ENCODE results near the gene ZNF775. TPM values are rescaled to one million over a fixed set of nuclear protein-coding genes. Genes with fewer than 3 reads are reported as not detected.
A peak's percentile ranks its signal among the peaks of the same experiment; 100 is the strongest.
"Not testable (repeated sequence)": the region's sequence is repeated elsewhere in the genome, so short reads cannot be mapped to it uniquely, and the experiment has no call there.

Gene ZNF775
- total and polyA plus RNA-seq, 5 experiments from 2014 or later, result 1.5 to 7.6 (median 5.6) TPM

- ATAC-seq, result not testable (repeated sequence)
These were observed 6.8 kb downstream of the ZNF775 start for GRCh38 chr7:150385884-150386283.

GRCh38 chr7:150388306-150388705 is 9.2 kb downstream of the ZNF775 start:
- peaks cover 0 to 8% (median 0%) of the 10 kb centered on the region in 3 donors for H3K36me3 Mint-ChIP-seq
- H3K27ac Mint-ChIP-seq, result peak overlapping the region in 1 of 10 donors; percentile 61
- H3K9me3 Mint-ChIP-seq, result no peaks in the 10 kb centered on the region
- H3K4me1 Mint-ChIP-seq, result peaks cover 0 to 12% (median under 1%) of the 10 kb centered on the region in 4 donors
- POLR2A ChIA-PET, result interaction anchor here (0.7 kb wide), 1 partner anchor 11 kb away, joined by 3 read pairs; no protein-coding TSS in a partner anchor
- ATAC-seq (no peak), DNase-seq (peak in 1 of 10 donors; percentile 24)
- no peak overlapping the region for H3K4me3 Mint-ChIP-seq
- no peaks in the 10 kb centered on the region for H3K27me3 Mint-ChIP-seq

More at GRCh38 chr7:150385884-150386283, 6.8 kb downstream of the ZNF775 start:
- POLR2A ChIA-PET, result interaction anchor here (0.9 to 2.5 kb wide), 4 partner anchors 16 to 29 kb away, joined by 5 to 10 read pairs (median 7); partner anchors contain the start of gene REPIN1
- H3K27me3 Mint-ChIP-seq, H3K9me3 Mint-ChIP-seq, H3K4me3 Mint-ChIP-seq, DNase-seq, H3K27ac Mint-ChIP-seq, H3K36me3 Mint-ChIP-seq: not testable (repeated sequence)
- peaks cover 1 to 12% (median 8%) of the 10 kb centered on the region in 4 donors for H3K4me1 Mint-ChIP-seq

GRCh38 chr7:150388709-150389531 is 9.8 kb downstream of the ZNF775 start:
- DNase-seq, result peak in 1 of 10 donors; percentile 43
- POLR2A ChIA-PET, result interaction anchor here (0.7 kb wide), 1 partner anchor 11 kb away, joined by 3 read pairs; no protein-coding TSS in a partner anchor
- no peak for ATAC-seq
- H3K27me3 Mint-ChIP-seq, result no peaks in the 10 kb centered on the region
- no peaks in the 10 kb centered on the region for H3K9me3 Mint-ChIP-seq
- H3K4me1 Mint-ChIP-seq, result peaks cover 0 to 12% (median under 1%) of the 10 kb centered on the region in 4 donors
- H3K4me3 Mint-ChIP-seq, result no peak overlapping the region
- peak overlapping the region in 1 of 10 donors; percentile 61 for H3K27ac Mint-ChIP-seq
- peaks cover 0 to 8% (median 0%) of the 10 kb centered on the region in 3 donors for H3K36me3 Mint-ChIP-seq

GRCh38 chr7:150389532-150389816 is 10.3 kb downstream of the ZNF775 start:
- Mint-ChIP-seq H3K27ac (peak overlapping the region in 1 of 10 donors; percentile 37), H3K4me3 (no peak overlapping the region), H3K27me3 (no peaks in the 10 kb centered on the region), H3K9me3 (no peaks in the 10 kb centered on the region), H3K36me3 (peaks cover 0 to 8% (median 0%) of the 10 kb centered on the region in 3 donors), H3K4me1 (peaks cover 0 to 12% (median under 1%) of the 10 kb centered on the region in 4 donors)
- DNase-seq, result no peak
- ATAC-seq, result no peak
- POLR2A ChIA-PET, result no interaction called here

- no peak for ATAC-seq
These were observed 11.1 kb downstream of the ZNF775 start for GRCh38 chr7:150390205-150390604.

GRCh38 chr7:150393325-150393724 is 14.2 kb downstream of the ZNF775 start:
- H3K27me3 Mint-ChIP-seq, result no peaks in the 10 kb centered on the region
- POLR2A ChIA-PET, result no interaction called here
- H3K4me3 Mint-ChIP-seq, result no peak overlapping the region
- H3K27ac Mint-ChIP-seq, result no peak overlapping the region
- DNase-seq, result no peak
- peaks cover 0 to 7% (median 0%) of the 10 kb centered on the region in 4 donors for H3K4me1 Mint-ChIP-seq
- no peaks in the 10 kb centered on the region for H3K9me3 Mint-ChIP-seq
- ATAC-seq, result no peak
- peaks cover 0 to 11% (median 0%) of the 10 kb centered on the region in 3 donors for H3K36me3 Mint-ChIP-seq

More at GRCh38 chr7:150390205-150390604, 11.1 kb downstream of the ZNF775 start:
- H3K9me3 Mint-ChIP-seq, result no peaks in the 10 kb centered on the region
- peaks cover 0 to 12% (median under 1%) of the 10 kb centered on the region in 4 donors for H3K4me1 Mint-ChIP-seq
- no peak overlapping the region for H3K4me3 Mint-ChIP-seq
- H3K27me3 Mint-ChIP-seq, result no peaks in the 10 kb centered on the region
- peaks cover 0 to 6% (median 0%) of the 10 kb centered on the region in 3 donors for H3K36me3 Mint-ChIP-seq
- DNase-seq, result peak in 1 of 10 donors; percentile 52
- POLR2A ChIA-PET, result no interaction called here
- H3K27ac Mint-ChIP-seq, result no peak overlapping the region

- POLR2A ChIA-PET, result no interaction called here
- ATAC-seq (no peak), DNase-seq (peak in 1 of 10 donors; percentile 53)
- Mint-ChIP-seq H3K27ac (peak overlapping the region in 1 of 10 donors; percentile 48), H3K9me3 (no peaks in the 10 kb centered on the region), H3K27me3 (no peaks in the 10 kb centered on the region), H3K4me3 (no peak overlapping the region), H3K4me1 (peaks cover 0 to 7% (median under 1%) of the 10 kb centered on the region in 4 donors), H3K36me3 (peaks cover 0 to 5% (median 3%) of the 10 kb centered on the region in 3 donors)
These were observed 17.3 kb downstream of the ZNF775 start for GRCh38 chr7:150396426-150396825.

- Mint-ChIP-seq H3K27ac (no peak overlapping the region), H3K9me3 (no peaks in the 10 kb centered on the region), H3K4me1 (peaks cover 0 to 7% (median 3%) of the 10 kb centered on the region in 4 donors), H3K36me3 (peaks cover 0 to 5% (median 3%) of the 10 kb centered on the region in 3 donors), H3K27me3 (no peaks in the 10 kb centered on the region), H3K4me3 (no peak overlapping the region)
- DNase-seq (peak in 1 of 10 donors; percentile 38), ATAC-seq (no peak)
- POLR2A ChIA-PET, result interaction anchor here (1.0 to 1.2 kb wide), 2 partner anchors 10 to 12 kb away, joined by 3 read pairs; no protein-coding TSS in a partner anchor
These were observed 17.7 kb downstream of the ZNF775 start for GRCh38 chr7:150396851-150397260.

- H3K27me3 Mint-ChIP-seq, result no peaks in the 10 kb centered on the region
- peaks cover 2 to 8% (median 4%) of the 10 kb centered on the region in 4 donors for H3K4me1 Mint-ChIP-seq
- POLR2A ChIA-PET, result interaction anchor here (1.0 to 1.2 kb wide), 2 partner anchors 10 to 12 kb away, joined by 3 read pairs; no protein-coding TSS in a partner anchor
- no peaks in the 10 kb centered on the region for H3K9me3 Mint-ChIP-seq
- ATAC-seq (no peak), DNase-seq (peak in 1 of 10 donors; percentile 55)
- H3K27ac Mint-ChIP-seq, result no peak overlapping the region
- peaks cover 0 to 5% (median 3%) of the 10 kb centered on the region in 3 donors for H3K36me3 Mint-ChIP-seq
- H3K4me3 Mint-ChIP-seq, result no peak overlapping the region
These were observed 18.4 kb downstream of the ZNF775 start for GRCh38 chr7:150397346-150398107.

- no peak for DNase-seq
- peaks cover 0 to 16% (median 2%) of the 10 kb centered on the region in 4 donors for H3K4me1 Mint-ChIP-seq
- no peak for ATAC-seq
- H3K36me3 Mint-ChIP-seq, result peaks cover 0 to 5% (median 3%) of the 10 kb centered on the region in 3 donors
- POLR2A ChIA-PET, result interaction anchor here (1.2 kb wide), 1 partner anchor 11 kb away, joined by 3 read pairs; no protein-coding TSS in a partner anchor
- H3K27ac Mint-ChIP-seq, result no peak overlapping the region
- H3K4me3 Mint-ChIP-seq, result no peak overlapping the region
- no peaks in the 10 kb centered on the region for H3K9me3 Mint-ChIP-seq
- no peaks in the 10 kb centered on the region for H3K27me3 Mint-ChIP-seq
These were observed 19.2 kb downstream of the ZNF775 start for GRCh38 chr7:150398108-150398964.

GRCh38 chr7:150398965-150399320 is 19.8 kb downstream of the ZNF775 start:
- Mint-ChIP-seq H3K9me3 (no peaks in the 10 kb centered on the region), H3K27ac (peak overlapping the region in 1 of 10 donors; percentile 70), H3K4me3 (no peak overlapping the region), H3K36me3 (peaks cover 0 to 5% (median 3%) of the 10 kb centered on the region in 3 donors), H3K4me1 (peaks cover 2 to 22% (median 6%) of the 10 kb centered on the region in 4 donors), H3K27me3 (no peaks in the 10 kb centered on the region)
- POLR2A ChIA-PET, result no interaction called here
- peak in 1 of 10 donors; percentile 19 for DNase-seq
- ATAC-seq, result no peak
